ENCODE measurements around the gene KLHL24.
A peak's percentile ranks its signal among the peaks of the same experiment; 100 is the strongest.
"Not testable (repeated sequence)": the region's sequence is repeated elsewhere in the genome, so short reads cannot be mapped to it uniquely, and the experiment has no call there.

KLHL24 gene

GRCh38 chr3:183635431-183636220, at the start of gene KLHL24:
Gene KLHL24, plus strand, starts transcription at chr3:183635623. Its CDS starts 14,734 bp downstream, at chr3:183650357.
- DNase-seq, result peak; percentile 93

GRCh38 chr3:183586477-183586876, 48.9 kb upstream of the KLHL24 start:
- no peak for DNase-seq

GRCh38 chr3:183587336-183587735, 48.1 kb upstream of the KLHL24 start:
- no peak for DNase-seq

- DNase-seq, result no peak
Observed at GRCh38 chr3:183590442-183590841, 45.0 kb upstream of the KLHL24 start.

- DNase-seq, result no peak
Observed at GRCh38 chr3:183591881-183592521, 43.4 kb upstream of the KLHL24 start.

GRCh38 chr3:183592821-183593220, 42.6 kb upstream of the KLHL24 start:
- no peak for DNase-seq

GRCh38 chr3:183594636-183595035, 40.8 kb upstream of the KLHL24 start:
- DNase-seq, result no peak

GRCh38 chr3:183597959-183598358, 37.5 kb upstream of the KLHL24 start:
- no peak for DNase-seq

- not testable (repeated sequence) for DNase-seq
Observed at GRCh38 chr3:183611326-183611725, 24.1 kb upstream of the KLHL24 start.

- DNase-seq, result no peak
Observed at GRCh38 chr3:183613366-183614285, 21.8 kb upstream of the KLHL24 start.

GRCh38 chr3:183618542-183618941, 16.9 kb upstream of the KLHL24 start:
- DNase-seq, result no peak

GRCh38 chr3:183619010-183619409, 16.4 kb upstream of the KLHL24 start:
- DNase-seq, result no peak

GRCh38 chr3:183619624-183620251, 15.7 kb upstream of the KLHL24 start:
- no peak for DNase-seq

GRCh38 chr3:183620252-183620628, 15.2 kb upstream of the KLHL24 start:
- DNase-seq, result no peak

- not testable (repeated sequence) for DNase-seq
Observed at GRCh38 chr3:183622473-183622872, 12.9 kb upstream of the KLHL24 start.

GRCh38 chr3:183626877-183627594, 8.4 kb upstream of the KLHL24 start:
- no peak for DNase-seq

- no peak for DNase-seq
Observed at GRCh38 chr3:183629546-183630301, 5.7 kb upstream of the KLHL24 start.

GRCh38 chr3:183631715-183632114, 3.7 kb upstream of the KLHL24 start:
- DNase-seq, result no peak

- DNase-seq, result not testable (repeated sequence)
Observed at GRCh38 chr3:183632725-183633124, 2.7 kb upstream of the KLHL24 start.

- DNase-seq, result no peak
Observed at GRCh38 chr3:183634707-183635106, 716 bp upstream of the KLHL24 start.

- DNase-seq, result no peak
Observed at GRCh38 chr3:183635107-183635430, 354 bp upstream of the KLHL24 start.
